Posterior cingulate gyrus (tissue), 11 donors: ENCODE measurements around the gene NIFK.
"Not testable (repeated sequence)": the region's sequence is repeated elsewhere in the genome, so short reads cannot be mapped to it uniquely, and the experiment has no call there.

Source experiments
- DNase-seq, 10 donors: peaks; one replicate each; pipeline versions ENCODE4 v3.0.0 to v3.0.0-alpha.2; 2020 to 2021; ENCODE audit warnings: mixed read lengths in 3 of 10
- intact Hi-C: fragments of 100-400 bp; cut with DNase I; formaldehyde crosslinking; loops from one replicate; pipeline ENCODE4 v1.15.1; 2023

The NIFK gene

GRCh38 chr2:121698318-121698930 is 38.3 kb downstream of the NIFK start:
- intact Hi-C loops = no loop called here
- DNase-seq = no peak

GRCh38 chr2:121697108-121697631 is 39.5 kb downstream of the NIFK start:
- DNase-seq = peak in 1 of 10 donors; percentile 29
- intact Hi-C loops = no loop called here

GRCh38 chr2:121696410-121696930 is 40.2 kb downstream of the NIFK start:
- DNase-seq = peak in 1 of 10 donors; percentile 37
- intact Hi-C loops = no loop called here

- intact Hi-C loops = no loop called here
- no peak for DNase-seq
Measured at GRCh38 chr2:121695171-121695451, 41.6 kb downstream of the NIFK start.

GRCh38 chr2:121694398-121695170 is 42.1 kb downstream of the NIFK start:
- peak in 1 of 10 donors; percentile 27 for DNase-seq
- intact Hi-C loops = no loop called here

- peak in 1 of 10 donors; percentile 5 for DNase-seq
Measured at GRCh38 chr2:121690572-121690971, 46.1 kb downstream of the NIFK start.

GRCh38 chr2:121690095-121690494 is 46.6 kb downstream of the NIFK start:
- intact Hi-C loops = no loop called here
- peak in 1 of 10 donors; percentile 10 for DNase-seq

More at GRCh38 chr2:121690572-121690971, 46.1 kb downstream of the NIFK start:
- intact Hi-C loops = not testable (repeated sequence)

GRCh38 chr2:121689356-121689755 is 47.3 kb downstream of the NIFK start:
- no peak for DNase-seq
- intact Hi-C loops = no loop called here

GRCh38 chr2:121688820-121689219 is 47.9 kb downstream of the NIFK start:
- DNase-seq = no peak
- intact Hi-C loops = no loop called here

- intact Hi-C loops = no loop called here
- DNase-seq = peak in 1 of 10 donors; percentile 16
Measured at GRCh38 chr2:121686902-121687301, 49.8 kb downstream of the NIFK start.

GRCh38 chr2:121686218-121686617 is 50.5 kb downstream of the NIFK start:
- intact Hi-C loops = no loop called here
- peak in 1 of 10 donors; percentile 45 for DNase-seq

GRCh38 chr2:121682396-121683298 is 54.0 kb downstream of the NIFK start:
- intact Hi-C loops = no loop called here

GRCh38 chr2:121677855-121678254 is 58.8 kb downstream of the NIFK start:
- intact Hi-C loops = no loop called here

More at GRCh38 chr2:121682396-121683298, 54.0 kb downstream of the NIFK start:
- no peak for DNase-seq

More at GRCh38 chr2:121677855-121678254, 58.8 kb downstream of the NIFK start:
- DNase-seq = no peak
